Left ventricle myocardium inferior (tissue), 1 donor: Measurements from ENCODE around the gene UBE2R2. TPM values are rescaled to one million over a fixed set of nuclear protein-coding genes. Genes with fewer than 3 reads are reported as not detected.
A peak's percentile ranks its signal among the peaks of the same experiment; 100 is the strongest.
"Not testable (repeated sequence)": the region's sequence is repeated elsewhere in the genome, so short reads cannot be mapped to it uniquely, and the experiment has no call there.

Experiments used
- DNase-seq: peaks from one replicate; pipeline ENCODE4 v3.0.0-alpha.2; 2020
- H3K27ac ChIP-seq: fragments of 200-600 bp; replicated peaks from 2 replicates; pipeline ENCODE4 v1.8.0; 2021
- H3K27me3 ChIP-seq: fragments of 200-600 bp; 2 replicates; pipeline ENCODE4 v1.8.0; 2021; ENCODE audit warnings: low read depth
- H3K36me3 ChIP-seq: fragments of 200-600 bp; 2 replicates; pipeline ENCODE4 v1.8.0; 2021
- H3K4me1 ChIP-seq: fragments of 200-600 bp; 2 replicates; pipeline ENCODE4 v1.8.0; 2021
- H3K4me3 ChIP-seq: fragments of 200-600 bp; 2 replicates; pipeline ENCODE4 v1.8.0; 2021; ENCODE audit warnings: mild to moderate bottlenecking, moderate library complexity
- H3K9me3 ChIP-seq: fragments of 200-600 bp; replicated peaks from 2 replicates; pipeline ENCODE4 v1.8.0; 2021
- intact Hi-C: fragments of 100-400 bp; cut with micrococcal nuclease; formaldehyde crosslinking; loops from one replicate; pipeline ENCODE4 v1.11.0; 2022
- long read RNA-seq: library from polyadenylated mRNA; unstranded; transcript quantifications from one replicate; pipeline ENCODE4 v2.0.0, GENCODE V29; 2021
- total RNA-seq: library from RNA; stranded (reverse); fragmentation: NEBNext Ultra II Directional; extraction: Animal tissue kit (Norgen Biotek cat#: 25700); gene quantifications from one replicate; pipeline ENCODE4 v1.2.1, GENCODE V29; 2021
- TF ChIP-seq, protein P1 (sequence below): fragments of 200-600 bp; IDR thresholded peaks from 2 replicates; pipeline ENCODE4 v1.8.0; 2021; ENCODE audit warnings: antibody characterized with exemption, mild to moderate bottlenecking, borderline replicate concordance
- donor health status: DM: no; HTN: yes; CAD: no; lungs with severe emphysema.

The UBE2R2 gene, protein sequence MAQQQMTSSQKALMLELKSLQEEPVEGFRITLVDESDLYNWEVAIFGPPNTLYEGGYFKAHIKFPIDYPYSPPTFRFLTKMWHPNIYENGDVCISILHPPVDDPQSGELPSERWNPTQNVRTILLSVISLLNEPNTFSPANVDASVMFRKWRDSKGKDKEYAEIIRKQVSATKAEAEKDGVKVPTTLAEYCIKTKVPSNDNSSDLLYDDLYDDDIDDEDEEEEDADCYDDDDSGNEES
- 40.6 TPM for total RNA-seq
- long read RNA-seq, full-length matches to known transcripts, result 150 of 162 reads
- long read RNA-seq, partial matches to known transcripts, result 0 of 162 reads
- long read RNA-seq, other reads (novel, unspliced or antisense), result 12 of 162 reads

DNA sequence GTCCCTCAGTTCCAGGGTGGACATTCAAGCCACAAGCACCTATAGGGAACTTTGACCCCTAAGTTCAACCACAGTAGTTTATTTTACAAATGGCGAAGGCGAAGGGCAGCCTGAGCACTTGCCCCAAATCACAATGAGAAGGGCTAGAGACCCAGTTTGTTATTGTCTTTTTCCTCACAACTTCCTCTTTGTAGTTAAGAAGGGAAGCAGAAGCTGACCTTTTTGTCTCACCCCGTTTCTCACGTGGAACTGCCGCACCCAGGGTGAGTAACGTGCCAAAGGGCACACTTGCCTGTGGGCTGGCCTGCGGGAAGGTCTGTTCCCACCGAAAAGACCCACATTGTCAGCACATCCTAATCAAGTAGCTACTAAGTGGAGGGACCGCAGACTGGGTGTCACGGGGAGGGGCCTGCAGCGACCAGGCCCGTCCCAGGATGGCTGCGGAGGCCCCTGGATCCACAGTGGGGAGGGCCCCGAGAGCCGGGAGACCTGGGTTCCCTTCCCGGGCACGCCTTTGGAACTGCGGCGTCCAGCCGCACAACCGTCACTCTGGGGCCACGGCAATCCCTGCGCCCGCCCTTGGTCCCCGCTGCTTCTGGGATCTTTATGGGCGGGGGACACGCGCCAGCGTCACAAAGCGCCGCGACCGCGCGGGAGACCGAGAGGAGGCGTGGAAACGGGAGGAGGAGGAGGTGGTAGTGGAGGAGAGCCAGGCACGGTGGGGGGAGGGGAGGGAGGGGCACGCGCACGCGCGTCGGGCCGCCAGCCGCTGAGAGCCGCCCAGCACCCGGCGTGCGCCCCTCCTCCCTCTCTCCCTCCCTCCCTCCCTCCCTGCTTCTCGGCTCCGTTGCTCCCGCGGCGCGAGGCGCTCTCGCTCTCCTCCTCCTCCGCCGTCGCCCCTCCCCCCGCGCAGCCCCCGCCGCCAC is at the start of gene UBE2R2:
Gene UBE2R2, plus strand, starts transcription at position 834 of the 926 bp plus-strand sequence. CDS start 598 bp downstream, outside the sequence.
- intact Hi-C loops, result no loop called here
- peak; percentile 92 for DNase-seq
- TF ChIP-seq, protein P1, sequence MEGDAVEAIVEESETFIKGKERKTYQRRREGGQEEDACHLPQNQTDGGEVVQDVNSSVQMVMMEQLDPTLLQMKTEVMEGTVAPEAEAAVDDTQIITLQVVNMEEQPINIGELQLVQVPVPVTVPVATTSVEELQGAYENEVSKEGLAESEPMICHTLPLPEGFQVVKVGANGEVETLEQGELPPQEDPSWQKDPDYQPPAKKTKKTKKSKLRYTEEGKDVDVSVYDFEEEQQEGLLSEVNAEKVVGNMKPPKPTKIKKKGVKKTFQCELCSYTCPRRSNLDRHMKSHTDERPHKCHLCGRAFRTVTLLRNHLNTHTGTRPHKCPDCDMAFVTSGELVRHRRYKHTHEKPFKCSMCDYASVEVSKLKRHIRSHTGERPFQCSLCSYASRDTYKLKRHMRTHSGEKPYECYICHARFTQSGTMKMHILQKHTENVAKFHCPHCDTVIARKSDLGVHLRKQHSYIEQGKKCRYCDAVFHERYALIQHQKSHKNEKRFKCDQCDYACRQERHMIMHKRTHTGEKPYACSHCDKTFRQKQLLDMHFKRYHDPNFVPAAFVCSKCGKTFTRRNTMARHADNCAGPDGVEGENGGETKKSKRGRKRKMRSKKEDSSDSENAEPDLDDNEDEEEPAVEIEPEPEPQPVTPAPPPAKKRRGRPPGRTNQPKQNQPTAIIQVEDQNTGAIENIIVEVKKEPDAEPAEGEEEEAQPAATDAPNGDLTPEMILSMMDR, result no peak
- no peaks in the 10 kb centered on the region for H3K9me3 ChIP-seq
- no peaks in the 10 kb centered on the region for H3K36me3 ChIP-seq
- peak within 1 kb of the TSS; percentile 92 for H3K4me3 ChIP-seq
- peak within 1 kb of the TSS; percentile 99 for H3K27ac ChIP-seq
- H3K4me1 ChIP-seq, result peaks cover 78% of the 10 kb centered on the region
- H3K27me3 ChIP-seq, result no peaks in the 10 kb centered on the region

DNA sequence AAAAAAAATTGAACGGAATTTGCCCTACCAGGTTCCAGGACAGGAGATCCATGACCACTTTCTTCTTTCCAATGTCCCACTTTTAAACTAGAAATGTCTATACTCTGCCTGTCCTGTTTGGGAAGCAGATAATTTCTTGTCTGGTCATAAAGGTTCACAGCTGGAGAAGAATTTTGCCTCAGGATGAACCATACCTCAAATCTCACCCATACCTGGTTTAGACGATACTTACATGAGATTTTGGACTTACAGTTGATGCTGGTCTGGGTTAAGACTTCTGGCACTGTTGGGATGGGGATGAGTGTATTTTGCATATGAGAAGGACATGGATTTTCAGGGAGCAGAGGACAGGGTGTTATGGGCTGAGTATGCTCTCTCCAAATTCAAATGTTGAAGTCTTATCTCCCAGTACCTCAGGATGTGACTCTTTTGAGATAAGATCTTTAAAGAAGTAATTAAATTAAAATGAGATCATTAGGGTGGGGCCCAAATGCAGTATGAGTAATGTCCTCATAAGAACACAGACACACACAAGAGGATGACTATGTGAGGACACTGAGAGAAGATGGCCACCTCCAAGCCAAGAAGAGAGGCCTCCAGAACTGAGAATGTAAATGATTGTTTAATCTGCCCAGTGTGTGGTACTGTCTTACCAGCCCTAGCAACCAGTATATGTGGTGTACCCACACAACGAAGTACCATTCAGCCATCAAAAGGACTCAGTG is 46.6 kb upstream of the UBE2R2 start:
- intact Hi-C loops, H3K36me3 ChIP-seq, DNase-seq, H3K9me3 ChIP-seq, H3K4me3 ChIP-seq, H3K27me3 ChIP-seq, H3K4me1 ChIP-seq, H3K27ac ChIP-seq: not testable (repeated sequence)

DNA sequence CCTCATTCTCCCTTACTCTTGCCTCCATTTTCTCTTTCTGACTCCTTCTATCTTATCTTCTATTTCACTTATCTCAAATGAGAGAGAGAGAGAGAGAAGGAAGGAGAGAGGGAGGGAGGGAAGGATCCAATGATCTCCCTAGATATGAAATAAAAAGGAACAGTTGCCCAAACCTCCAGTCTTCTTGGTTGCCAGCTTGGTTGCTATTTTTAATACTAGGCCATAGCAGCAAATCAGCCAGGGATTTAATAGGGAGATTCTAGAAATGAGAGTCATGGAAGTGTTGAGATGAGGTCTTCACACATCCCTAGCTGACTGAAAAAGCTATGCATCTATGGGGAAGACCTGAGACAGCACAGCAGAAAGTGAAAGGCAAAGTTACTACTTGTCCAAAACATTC is 43.8 kb upstream of the UBE2R2 start:
- H3K36me3 ChIP-seq, intact Hi-C loops, H3K9me3 ChIP-seq, H3K27ac ChIP-seq, H3K4me1 ChIP-seq, H3K27me3 ChIP-seq, DNase-seq, H3K4me3 ChIP-seq: not testable (repeated sequence)

DNA sequence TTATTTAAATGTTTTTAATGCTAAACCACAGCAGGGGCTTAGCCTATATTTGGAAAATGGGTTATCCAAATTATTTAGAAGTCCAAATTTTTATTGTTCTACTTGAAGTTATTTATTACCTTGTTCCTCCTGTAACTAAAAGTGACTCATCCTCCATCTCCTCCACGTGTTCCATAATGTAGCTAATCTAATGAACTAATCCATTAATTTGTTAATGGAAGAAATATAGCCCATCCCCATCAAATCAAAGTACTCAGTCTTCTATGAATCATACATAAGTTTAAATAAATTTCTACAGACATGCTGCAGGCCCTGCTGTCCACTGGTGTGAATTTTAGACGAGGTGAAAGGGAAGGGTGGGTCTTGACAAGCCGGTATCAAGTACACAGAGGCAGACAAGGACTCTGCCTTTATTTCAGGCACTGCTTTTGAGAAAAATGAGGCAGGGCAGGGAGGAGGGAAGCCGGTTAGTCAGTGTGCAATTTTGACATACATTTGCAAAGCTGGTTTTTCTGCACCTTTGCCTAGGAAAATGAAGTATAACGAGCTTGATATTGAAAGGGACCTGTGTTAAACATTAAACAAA is 42.8 kb upstream of the UBE2R2 start:
- DNase-seq, H3K4me3 ChIP-seq, H3K27me3 ChIP-seq, H3K27ac ChIP-seq, intact Hi-C loops, H3K36me3 ChIP-seq, H3K9me3 ChIP-seq, H3K4me1 ChIP-seq: not testable (repeated sequence)

DNA sequence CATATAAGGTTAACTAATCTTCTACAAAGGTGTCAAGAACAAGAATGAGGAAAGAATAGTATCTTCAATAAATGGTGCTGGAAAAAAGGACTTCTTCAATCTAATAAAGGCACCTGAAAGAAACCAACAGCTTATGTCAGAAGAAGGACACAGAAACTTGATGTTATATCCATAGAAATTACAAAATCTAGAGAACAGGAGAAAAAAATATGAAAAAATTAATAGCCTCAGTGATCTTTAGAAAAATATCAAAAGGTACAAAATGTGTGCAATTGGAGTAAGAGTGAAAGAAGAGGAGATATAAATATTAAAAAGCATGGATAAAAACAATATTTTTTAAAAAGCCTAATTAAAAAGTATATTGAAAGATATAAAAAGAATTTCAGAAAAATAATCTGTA is 40.4 kb upstream of the UBE2R2 start:
- no peak for DNase-seq
- Histone ChIP-seq H3K36me3 (no peaks in the 10 kb centered on the region), H3K27me3 (no peaks in the 10 kb centered on the region), H3K9me3 (peaks cover 4% of the 10 kb centered on the region), H3K4me1 (no peaks in the 10 kb centered on the region), H3K27ac (no peak overlapping the region), H3K4me3 (no peak overlapping the region)
- intact Hi-C loops, result no loop called here
- TF ChIP-seq, protein P1, result no peak

DNA sequence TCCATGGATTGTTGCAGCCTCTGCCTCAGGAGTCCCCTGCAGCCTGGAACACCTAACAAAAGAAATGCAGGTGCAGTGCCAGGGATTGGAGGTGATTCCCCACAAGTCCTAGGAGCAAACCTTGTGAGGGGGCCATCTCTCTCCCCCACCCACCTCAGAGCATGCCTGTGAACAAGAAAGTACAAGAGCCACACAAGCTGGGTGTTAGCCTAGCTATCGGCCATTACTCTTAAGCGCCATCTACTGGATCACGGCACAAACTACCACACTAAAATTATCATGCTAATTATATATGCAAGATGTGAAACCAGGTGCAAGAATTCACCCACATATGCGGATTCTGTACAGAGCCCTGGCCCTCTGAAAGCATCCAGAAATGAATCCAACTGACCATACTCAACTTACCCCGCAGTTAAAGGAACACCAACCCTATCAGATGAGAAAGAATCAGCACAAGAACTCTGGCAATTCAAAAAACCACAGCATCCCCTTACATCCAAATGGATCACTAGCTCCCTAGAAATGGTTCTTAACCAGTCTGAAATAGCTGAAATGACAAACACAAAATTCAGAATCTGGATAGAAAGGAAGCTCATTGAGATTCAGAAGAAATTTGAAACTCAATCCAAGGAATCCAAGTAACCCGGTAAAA is 38.1 kb upstream of the UBE2R2 start:
- Histone ChIP-seq H3K4me3 (no peak overlapping the region), H3K4me1 (no peaks in the 10 kb centered on the region), H3K27ac (no peak overlapping the region), H3K27me3 (no peaks in the 10 kb centered on the region), H3K9me3 (peaks cover 4% of the 10 kb centered on the region), H3K36me3 (no peaks in the 10 kb centered on the region)
- intact Hi-C loops, result no loop called here
- DNase-seq, result no peak
- TF ChIP-seq, protein P1, result peak; percentile 78
